GM13977 (cell line): ENCODE results near the gene PRM3.
A peak's percentile ranks its signal among the peaks of the same experiment; 100 is the strongest.

ENCODE experiments used
- DNase-seq: peaks from one replicate; pipeline ENCODE4 v3.0.0; 2012; ENCODE audit warnings: low spot score
- CTCF ChIP-seq: IDR thresholded peaks from 2 replicates; pipeline ENCODE4 v1.5.1; 2012; ENCODE audit warnings: mild to moderate bottlenecking, control low read depth; ENCODE audit not compliant: insufficient read depth; ENCODE audit errors: extremely low read depth, missing control alignments
- in situ Hi-C: fragments of 300-500 bp; cut with MboI; formaldehyde crosslinking; loops from one replicate; pipeline ENCODE4 v1.12.0; 2022; ENCODE audit warnings: low sequenced_read_pairs, low pct_unique_long_range_greater_than_20kb, mixed read lengths, inconsistent platforms; ENCODE audit not compliant: unreplicated experiment

The PRM3 gene

GRCh38 chr16:11253009-11253994 is 20.1 kb downstream of the PRM3 start:
- in situ Hi-C loops = loop anchor here (10.0 kb wide), 1 partner anchor 289 kb away; no protein-coding TSS in a partner anchor
- TF ChIP-seq CTCF = no peak
- peak; percentile 57 for DNase-seq

GRCh38 chr16:11252482-11252931 is 20.9 kb downstream of the PRM3 start:
- in situ Hi-C loops = loop anchor here (10.0 kb wide), 1 partner anchor 288 kb away; no protein-coding TSS in a partner anchor
- no peak for DNase-seq
- no peak for TF ChIP-seq CTCF

- TF ChIP-seq CTCF = no peak
- peak; percentile 78 for DNase-seq
- in situ Hi-C loops = loop anchor here (10.0 kb wide), 1 partner anchor 287 kb away; no protein-coding TSS in a partner anchor
These were observed 21.6 kb downstream of the PRM3 start for GRCh38 chr16:11251525-11252481.

GRCh38 chr16:11250786-11251524 is 22.5 kb downstream of the PRM3 start:
- TF ChIP-seq CTCF = no peak
- no peak for DNase-seq
- in situ Hi-C loops = loop anchor here (10.0 kb wide), 1 partner anchor 286 kb away; no protein-coding TSS in a partner anchor

GRCh38 chr16:11250091-11250785 is 23.2 kb downstream of the PRM3 start:
- DNase-seq = no peak
- TF ChIP-seq CTCF = no peak
- in situ Hi-C loops = loop anchor here (10.0 kb wide), 1 partner anchor 285 kb away; no protein-coding TSS in a partner anchor
